GM19035 (cell line): ENCODE measurements around the gene RPRD1A.
"Not testable (repeated sequence)": the region's sequence is repeated elsewhere in the genome, so short reads cannot be mapped to it uniquely, and the experiment has no call there.

ENCODE experiments used
- ATAC-seq: cut with Tn5 transposase; IDR thresholded peaks from one replicate; pipeline ENCODE4 v1.9.1; 2021; ENCODE audit not compliant: unreplicated experiment

RPRD1A gene

GRCh38 chr18:35972197-35973000 lies 95.0 kb downstream of the RPRD1A start, which contains the start of gene RMP24:
Gene RMP24, plus strand, starts transcription at chr18:35972679.
- peak; percentile 92 for ATAC-seq

GRCh38 chr18:35971661-35972196 lies 95.6 kb downstream of the RPRD1A start:
- peak; percentile 8 for ATAC-seq

GRCh38 chr18:35969676-35970075 lies 97.7 kb downstream of the RPRD1A start:
- no peak for ATAC-seq

- no peak for ATAC-seq
These were observed 99.0 kb downstream of the RPRD1A start for GRCh38 chr18:35968278-35968880.

- ATAC-seq, result not testable (repeated sequence)
These were observed 99.5 kb downstream of the RPRD1A start for GRCh38 chr18:35967866-35968265.

GRCh38 chr18:35964319-35964718 lies 103.0 kb downstream of the RPRD1A start:
- ATAC-seq, result no peak

GRCh38 chr18:35962320-35962719 lies 105.0 kb downstream of the RPRD1A start:
- ATAC-seq, result no peak

- no peak for ATAC-seq
These were observed 111.1 kb downstream of the RPRD1A start for GRCh38 chr18:35956226-35956625.

GRCh38 chr18:35953688-35954087 lies 113.7 kb downstream of the RPRD1A start:
- no peak for ATAC-seq

GRCh38 chr18:35950628-35950982 lies 116.8 kb downstream of the RPRD1A start:
- no peak for ATAC-seq

- no peak for ATAC-seq
These were observed 117.3 kb downstream of the RPRD1A start for GRCh38 chr18:35949903-35950627.

GRCh38 chr18:35949090-35949489 lies 118.3 kb downstream of the RPRD1A start:
- no peak for ATAC-seq

GRCh38 chr18:35948080-35948479 lies 119.3 kb downstream of the RPRD1A start:
- no peak for ATAC-seq

GRCh38 chr18:35942661-35943060 lies 124.7 kb downstream of the RPRD1A start:
- ATAC-seq, result no peak

GRCh38 chr18:35942133-35942532 lies 125.2 kb downstream of the RPRD1A start:
- no peak for ATAC-seq

GRCh38 chr18:35941299-35941698 lies 126.1 kb downstream of the RPRD1A start:
- ATAC-seq, result no peak
